Measurements from ENCODE around the gene COL15A1.

The COL15A1 gene

GRCh38 chr9:99030092-99030511 is 86.4 kb downstream of the COL15A1 start:
- in situ Hi-C loops (cut with MboI; ENCODE audit: low sequenced_read_pairs) = no loop called here

GRCh38 chr9:99030610-99031109 is 87.0 kb downstream of the COL15A1 start:
- in situ Hi-C loops (cut with MboI; ENCODE audit: low sequenced_read_pairs) = no loop called here

- in situ Hi-C loops (cut with MboI; ENCODE audit: low sequenced_read_pairs) = no loop called here
These were observed 87.6 kb downstream of the COL15A1 start for GRCh38 chr9:99031319-99031718.

- in situ Hi-C loops (cut with MboI; ENCODE audit: low sequenced_read_pairs) = no loop called here
These were observed 88.3 kb downstream of the COL15A1 start for GRCh38 chr9:99031994-99032393.

- in situ Hi-C loops (cut with MboI; ENCODE audit: low sequenced_read_pairs) = no loop called here
These were observed 90.4 kb downstream of the COL15A1 start for GRCh38 chr9:99034149-99034548.

GRCh38 chr9:99035313-99035712 is 91.6 kb downstream of the COL15A1 start:
- in situ Hi-C loops (cut with MboI; ENCODE audit: low sequenced_read_pairs) = no loop called here

GRCh38 chr9:99037769-99038483 is 94.2 kb downstream of the COL15A1 start:
- in situ Hi-C loops (cut with MboI; ENCODE audit: low sequenced_read_pairs) = no loop called here

GRCh38 chr9:99038484-99038820 is 94.7 kb downstream of the COL15A1 start:
- in situ Hi-C loops (cut with MboI; ENCODE audit: low sequenced_read_pairs) = no loop called here

- in situ Hi-C loops (cut with MboI; ENCODE audit: low sequenced_read_pairs) = no loop called here
These were observed 95.9 kb downstream of the COL15A1 start for GRCh38 chr9:99039505-99040182.

- in situ Hi-C loops (cut with MboI; ENCODE audit: low sequenced_read_pairs) = no loop called here
These were observed 96.7 kb downstream of the COL15A1 start for GRCh38 chr9:99040251-99040900.

GRCh38 chr9:99040911-99041582 is 97.3 kb downstream of the COL15A1 start:
- in situ Hi-C loops (cut with MboI; ENCODE audit: low sequenced_read_pairs) = no loop called here

GRCh38 chr9:99041618-99042017 is 97.9 kb downstream of the COL15A1 start:
- in situ Hi-C loops (cut with MboI; ENCODE audit: low sequenced_read_pairs) = no loop called here

- in situ Hi-C loops (cut with MboI; ENCODE audit: low sequenced_read_pairs) = no loop called here
These were observed 98.9 kb downstream of the COL15A1 start for GRCh38 chr9:99042620-99043019.

GRCh38 chr9:99044827-99045226 is 101.1 kb downstream of the COL15A1 start:
- in situ Hi-C loops (cut with MboI; ENCODE audit: low sequenced_read_pairs) = no loop called here

- in situ Hi-C loops (cut with MboI; ENCODE audit: low sequenced_read_pairs) = no loop called here
These were observed 102.4 kb downstream of the COL15A1 start for GRCh38 chr9:99046068-99046467.

- in situ Hi-C loops (cut with MboI; ENCODE audit: low sequenced_read_pairs) = no loop called here
These were observed 102.9 kb downstream of the COL15A1 start for GRCh38 chr9:99046542-99047071.

GRCh38 chr9:99049228-99049627 is 105.5 kb downstream of the COL15A1 start:
- in situ Hi-C loops (cut with MboI; ENCODE audit: low sequenced_read_pairs) = no loop called here

GRCh38 chr9:99049641-99050040 is 105.9 kb downstream of the COL15A1 start:
- in situ Hi-C loops (cut with MboI; ENCODE audit: low sequenced_read_pairs) = no loop called here

- in situ Hi-C loops (cut with MboI; ENCODE audit: low sequenced_read_pairs) = no loop called here
These were observed 106.7 kb downstream of the COL15A1 start for GRCh38 chr9:99050292-99050911.

GRCh38 chr9:99050924-99051323 is 107.2 kb downstream of the COL15A1 start:
- in situ Hi-C loops (cut with MboI; ENCODE audit: low sequenced_read_pairs) = no loop called here

GRCh38 chr9:99051406-99051805 is 107.7 kb downstream of the COL15A1 start:
- in situ Hi-C loops (cut with MboI; ENCODE audit: low sequenced_read_pairs) = no loop called here

All from HL-60/S4 treated with phorbol 12-myristate 13-acetate at 8.2 ng/mL for 4 days and 3 days (cell line).